ENCODE data around the gene FCN2.
"Not testable (repeated sequence)": the region's sequence is repeated elsewhere in the genome, so short reads cannot be mapped to it uniquely, and the experiment has no call there.

Gene FCN2

DNA sequence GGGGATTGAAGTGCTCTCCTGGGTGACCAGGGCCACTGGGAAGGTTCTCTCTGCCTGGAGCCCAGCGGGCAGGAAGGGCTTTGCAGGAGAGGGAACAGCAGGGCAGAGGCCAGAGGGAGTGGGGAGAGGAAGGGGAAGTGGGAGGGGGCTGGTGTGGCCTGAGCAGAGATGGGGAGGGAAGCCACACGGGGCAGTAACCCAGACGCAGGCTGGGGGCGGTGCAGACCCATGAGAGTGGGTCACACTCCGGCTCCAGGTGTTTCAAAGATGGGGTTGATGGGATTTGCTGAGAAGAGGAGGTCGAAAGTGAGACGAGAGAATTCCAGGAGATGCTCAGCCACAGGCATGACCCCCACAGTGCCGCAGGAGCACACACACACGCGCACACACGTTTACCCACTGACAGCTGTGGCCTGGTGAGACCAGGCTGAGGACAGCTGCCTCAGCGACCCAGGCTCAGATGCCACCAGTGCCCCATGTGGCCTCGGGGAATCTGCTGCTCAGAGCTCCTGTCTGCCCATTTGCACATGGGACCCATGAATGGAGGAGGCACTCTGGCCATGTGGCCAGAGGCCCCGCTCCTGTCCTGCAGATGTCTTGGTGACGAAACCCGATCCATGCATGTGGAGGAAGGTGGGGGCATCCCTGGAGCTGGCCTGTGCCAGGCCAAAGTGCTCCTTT, 32.7 kb upstream of the FCN2 start:
- no peak for DNase-seq

DNA sequence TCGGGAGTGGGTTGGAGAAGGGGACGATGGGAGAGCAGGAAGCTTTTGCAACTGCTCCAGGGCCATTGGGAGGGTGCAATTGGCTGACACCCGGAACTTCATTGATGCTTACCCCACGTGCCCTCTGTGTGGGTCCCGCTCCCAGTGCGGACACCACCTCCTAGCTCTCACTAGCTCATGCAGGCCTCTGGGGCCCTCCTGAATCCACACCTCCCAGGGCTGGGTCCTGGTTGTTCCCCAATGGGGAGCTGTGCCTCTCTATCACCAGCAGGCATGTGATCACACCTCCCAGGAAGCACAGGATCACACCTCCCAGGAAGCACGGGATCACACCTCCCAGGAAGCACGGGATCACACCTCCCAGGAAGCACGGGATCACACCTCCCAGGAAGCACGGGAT, 32.1 kb upstream of the FCN2 start:
- DNase-seq: no peak

DNA sequence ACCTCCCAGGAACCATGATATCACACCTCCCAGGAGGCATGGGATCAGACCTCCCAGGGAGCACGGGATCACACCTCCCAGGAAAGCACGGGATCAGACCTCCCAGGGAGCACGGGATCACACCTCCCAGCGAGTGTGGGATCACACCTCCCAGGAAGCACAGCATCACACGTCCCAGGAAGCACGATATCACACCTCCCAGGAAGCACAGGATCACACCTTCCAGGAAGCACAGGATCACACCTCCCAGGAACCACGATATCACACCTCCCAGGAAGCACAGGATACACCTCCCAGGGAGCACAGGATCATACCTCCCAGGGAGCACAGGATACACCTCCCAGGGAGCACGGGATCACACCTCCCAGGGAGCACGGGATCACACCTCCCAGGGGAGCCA, 30.0 kb upstream of the FCN2 start:
- DNase-seq: no peak

DNA sequence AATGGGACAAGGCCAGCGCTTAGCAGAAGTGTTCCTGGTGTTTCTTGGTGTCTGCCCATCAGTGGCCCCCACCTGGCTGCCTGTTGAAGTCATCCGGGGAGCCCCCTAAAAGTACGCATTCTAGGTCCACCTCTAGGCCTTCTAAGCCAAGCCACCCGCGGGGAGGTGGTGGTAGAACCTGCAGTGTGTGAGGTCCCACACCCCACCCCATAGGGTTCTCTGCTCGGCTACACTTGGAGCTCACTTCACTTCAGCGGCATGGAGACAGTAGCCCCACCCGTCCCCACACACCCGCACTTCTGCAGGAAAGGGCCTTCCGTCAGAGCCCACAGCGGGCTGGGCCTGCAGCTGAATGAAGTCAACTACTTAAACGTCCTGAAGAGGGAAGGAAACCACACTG, 29.6 kb upstream of the FCN2 start:
- no peak for DNase-seq

DNA sequence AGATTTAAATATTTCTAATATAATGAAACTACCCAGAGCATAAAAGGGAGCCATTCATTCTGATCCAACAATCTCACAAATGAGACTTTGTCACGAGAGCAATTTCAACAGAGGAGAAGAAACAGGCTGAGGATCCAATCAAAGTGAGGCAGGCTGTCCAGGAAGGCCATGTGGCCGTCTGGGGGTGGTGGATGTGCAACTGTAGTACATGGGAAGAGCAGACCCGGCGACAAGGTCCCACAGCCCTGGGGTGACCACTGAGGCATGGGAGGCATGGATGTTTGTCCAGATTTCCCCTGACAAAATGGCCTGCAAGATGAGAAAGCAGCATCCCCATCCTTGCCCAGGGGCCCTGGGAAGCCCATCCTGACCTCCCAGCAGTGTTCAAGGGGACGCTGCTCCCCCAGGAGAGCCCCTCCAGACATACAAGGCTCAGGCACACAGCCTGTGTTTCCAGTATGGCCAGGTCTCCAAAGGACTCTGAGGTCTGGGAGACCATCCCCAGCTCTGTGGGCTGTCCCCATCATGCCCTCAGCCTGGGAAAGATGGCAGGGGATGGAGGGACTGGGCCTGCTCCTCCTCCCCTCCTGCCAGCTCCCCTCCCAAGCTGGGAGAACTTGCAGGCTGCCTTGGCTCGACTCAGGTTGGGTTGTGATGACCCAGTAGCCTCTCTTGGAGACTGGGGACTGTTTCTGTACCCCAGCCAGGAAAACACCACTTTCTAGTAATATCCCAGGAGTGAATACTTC, 27.5 kb upstream of the FCN2 start:
- DNase-seq: no peak

DNA sequence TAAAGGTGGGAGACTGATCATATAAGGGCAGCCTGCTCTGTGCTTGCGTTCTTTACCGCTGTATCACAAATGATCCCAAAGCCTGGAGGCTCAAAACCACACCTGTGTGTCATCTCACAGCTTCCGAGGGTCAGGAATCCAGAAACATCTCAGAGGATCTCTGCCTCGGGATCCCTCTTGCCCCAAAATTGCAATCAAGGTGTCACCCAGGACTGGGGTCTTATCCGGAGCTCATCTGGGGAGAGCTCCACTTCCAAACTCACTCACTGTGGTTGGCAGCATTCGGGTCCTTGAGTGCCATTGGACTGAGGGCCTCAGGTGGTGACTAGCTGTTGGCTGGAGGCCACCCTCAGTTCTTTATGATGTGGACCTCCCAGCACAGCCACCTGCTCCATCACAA, 26.7 kb upstream of the FCN2 start:
- no peak for DNase-seq

DNA sequence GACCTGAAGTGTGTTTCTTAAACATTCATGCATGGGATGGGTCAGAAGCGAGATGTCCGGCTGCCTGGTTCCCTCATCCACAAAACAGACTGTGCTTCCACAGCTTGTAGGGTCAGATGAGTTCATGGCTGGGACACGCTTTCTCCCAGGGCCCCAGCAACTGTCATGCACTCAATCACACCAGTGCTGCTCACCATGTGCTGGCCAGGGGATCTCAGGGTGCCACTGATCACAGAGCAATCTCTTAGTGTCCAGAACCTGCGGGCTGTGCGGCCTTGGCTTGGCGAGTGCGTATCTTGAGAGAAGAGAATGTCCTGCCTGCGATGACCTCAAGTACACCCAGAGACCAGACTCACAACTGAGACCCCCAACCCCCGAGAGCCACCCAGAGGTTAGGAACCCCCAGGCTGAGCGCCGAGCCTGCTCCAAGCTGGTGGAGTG, 26.0 kb upstream of the FCN2 start:
- no peak for DNase-seq

DNA sequence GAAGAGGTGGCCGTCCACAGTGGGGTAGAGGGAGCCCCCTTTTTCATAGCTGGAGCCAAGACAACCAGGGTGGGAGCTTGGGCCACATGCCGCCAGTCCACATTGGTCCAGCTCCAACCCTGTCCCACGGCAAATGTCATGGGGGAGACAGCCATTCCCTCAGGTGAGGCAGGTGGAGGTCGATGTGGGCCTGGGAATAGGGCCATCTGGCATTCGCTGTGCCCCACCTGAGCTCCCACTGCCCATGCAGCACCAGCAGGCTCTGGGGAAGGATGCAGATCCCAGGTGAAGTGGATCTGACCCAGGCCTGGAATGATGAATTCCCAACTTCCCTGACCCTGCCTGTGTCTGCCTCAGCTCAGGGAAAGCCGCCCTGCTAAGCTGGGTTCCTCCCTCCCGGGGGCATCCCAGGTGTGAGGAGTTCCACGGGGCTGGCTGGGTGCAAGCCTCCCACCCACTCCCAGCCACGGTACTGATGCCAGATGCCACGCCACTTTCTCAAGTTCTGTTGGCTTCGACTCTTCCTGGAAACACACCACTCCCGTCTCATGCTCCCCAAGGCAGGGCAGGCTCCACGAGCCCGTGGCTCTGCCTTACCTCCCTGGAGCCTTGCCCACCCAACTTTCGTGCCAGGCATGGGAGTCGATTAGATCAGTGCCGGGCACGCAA, 25.2 kb upstream of the FCN2 start:
- DNase-seq: no peak

DNA sequence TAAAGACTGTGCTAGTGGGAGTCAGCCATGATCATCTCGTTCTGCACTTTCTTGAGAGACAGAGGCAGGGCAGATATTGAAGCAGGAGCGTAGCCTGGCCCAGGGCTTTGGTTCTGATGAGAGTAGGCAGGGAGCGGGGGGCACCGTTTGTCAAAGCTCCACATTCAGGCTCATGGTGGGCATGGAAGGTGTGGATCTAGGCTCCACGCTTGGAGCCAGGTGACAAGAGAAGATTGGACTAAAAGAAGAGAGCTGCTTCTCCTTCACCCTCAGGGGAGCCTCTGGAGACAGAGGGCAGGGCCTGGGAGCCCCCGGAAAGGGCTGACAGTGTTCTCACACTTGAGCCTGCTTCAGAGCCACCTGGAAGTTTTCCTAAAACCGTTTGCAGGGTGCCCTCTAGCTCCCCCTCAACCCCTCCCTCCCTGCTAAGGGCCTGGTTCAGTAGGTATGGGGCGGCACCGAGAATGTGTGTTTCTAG, 24.7 kb upstream of the FCN2 start:
- no peak for DNase-seq

DNA sequence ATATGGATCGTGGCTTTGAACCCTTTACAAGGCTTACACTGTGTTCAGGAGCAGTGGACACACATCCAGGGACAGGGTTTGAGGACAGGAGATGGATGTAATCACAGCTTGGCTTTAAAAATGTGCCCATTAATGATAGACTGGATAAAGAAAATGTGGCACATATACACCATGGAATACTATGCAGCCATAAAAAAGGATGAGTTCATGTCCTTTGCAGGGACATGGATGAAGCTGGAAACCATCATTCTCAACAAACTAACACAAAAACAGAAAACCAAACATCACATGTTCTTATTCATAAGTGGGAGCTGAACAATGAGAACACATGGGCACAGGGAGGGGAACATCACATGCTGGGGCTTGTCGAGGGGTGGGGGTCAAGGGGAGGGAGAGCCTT, 23.2 kb upstream of the FCN2 start:
- DNase-seq: not testable (repeated sequence)

DNA sequence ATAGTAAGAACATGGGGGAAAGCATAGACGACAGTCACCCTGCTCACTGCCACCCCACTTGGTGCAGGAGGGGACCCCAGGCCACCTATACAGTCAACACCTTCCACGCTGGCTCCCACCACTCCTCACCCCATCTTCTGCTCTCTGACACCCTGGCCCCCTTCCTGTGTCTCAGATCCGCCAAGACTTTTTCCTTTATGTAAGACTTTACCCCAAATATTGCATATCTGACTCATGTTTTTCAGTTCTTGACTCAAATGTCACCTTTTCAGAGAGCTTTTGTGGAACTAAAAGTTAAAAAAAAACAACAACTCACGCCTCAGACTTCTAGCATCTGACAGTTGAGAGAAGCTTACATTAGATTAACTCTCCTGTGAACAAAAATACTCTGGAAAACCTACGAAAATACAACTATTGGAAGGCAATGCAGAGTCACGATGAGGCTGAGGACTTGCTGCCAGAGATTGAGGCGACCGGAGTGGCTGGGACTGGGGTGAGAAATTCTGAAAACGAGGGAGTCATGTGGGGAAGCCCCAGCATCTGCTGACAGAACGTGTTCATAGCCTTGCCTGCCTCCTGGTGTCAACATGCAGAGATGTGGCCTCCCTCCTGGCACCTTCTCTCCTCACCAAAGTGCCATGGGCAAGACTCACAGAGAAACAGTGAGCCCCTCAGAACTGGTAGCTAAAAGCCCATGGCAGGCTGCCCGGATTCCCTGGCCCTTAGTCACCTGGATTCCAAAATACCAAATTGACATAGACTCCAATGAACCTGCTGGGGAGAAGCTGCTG, 22.4 kb upstream of the FCN2 start:
- no peak for DNase-seq

DNA sequence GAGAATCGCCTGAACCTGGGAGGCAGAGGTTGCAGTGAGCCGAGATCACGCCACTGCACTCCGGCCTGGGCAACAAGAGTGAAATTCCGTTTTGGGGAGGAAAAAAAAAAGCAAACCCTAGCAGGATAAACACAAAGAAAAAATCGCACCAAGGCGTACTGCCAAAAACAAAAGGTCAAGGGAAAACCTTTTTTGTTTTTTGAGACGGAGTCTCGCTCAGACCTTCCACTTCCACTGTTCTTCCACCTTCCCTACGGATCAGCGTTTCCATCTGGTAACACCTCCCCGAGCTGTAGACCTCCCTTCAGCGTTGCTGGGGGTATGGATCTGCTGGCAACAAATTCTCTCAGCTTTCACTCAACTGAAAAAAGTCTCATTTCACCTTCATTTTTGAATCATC, 20.1 kb upstream of the FCN2 start:
- no peak for DNase-seq

DNA sequence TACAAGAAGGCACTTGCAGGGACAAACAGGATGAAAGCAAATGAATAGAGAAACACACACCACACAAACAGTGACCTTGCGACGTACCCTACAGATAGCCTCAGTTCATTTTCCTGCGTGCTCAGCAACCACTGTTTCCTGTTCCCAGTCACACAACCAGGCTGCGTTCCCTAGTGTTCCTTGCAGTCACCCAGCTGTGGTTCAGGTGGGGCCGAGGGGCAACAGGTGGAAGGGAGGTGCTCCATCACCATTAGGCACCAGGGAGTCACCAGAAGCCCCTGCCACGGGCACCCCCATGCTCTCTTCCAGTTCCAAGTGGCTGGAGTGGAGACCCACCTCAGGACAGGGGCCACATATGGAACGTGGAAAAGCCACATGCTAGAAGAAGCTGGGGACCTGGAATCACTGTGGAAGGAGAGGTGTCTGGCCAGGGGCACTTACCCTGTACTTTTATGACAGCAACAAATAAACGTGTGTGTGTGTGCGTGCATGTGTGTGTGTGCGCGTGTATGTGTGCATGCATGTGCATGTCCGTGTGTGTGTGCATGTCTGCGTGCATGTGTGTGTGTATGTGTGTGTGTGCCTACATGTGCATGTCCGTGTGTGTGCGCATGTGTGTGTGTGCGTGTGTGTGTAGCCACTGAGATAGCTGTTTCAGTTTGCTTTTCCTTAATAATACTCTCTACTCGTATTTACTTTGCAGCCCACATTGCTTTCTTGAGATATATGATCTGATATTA, 18.8 kb upstream of the FCN2 start:
- DNase-seq: no peak

DNA sequence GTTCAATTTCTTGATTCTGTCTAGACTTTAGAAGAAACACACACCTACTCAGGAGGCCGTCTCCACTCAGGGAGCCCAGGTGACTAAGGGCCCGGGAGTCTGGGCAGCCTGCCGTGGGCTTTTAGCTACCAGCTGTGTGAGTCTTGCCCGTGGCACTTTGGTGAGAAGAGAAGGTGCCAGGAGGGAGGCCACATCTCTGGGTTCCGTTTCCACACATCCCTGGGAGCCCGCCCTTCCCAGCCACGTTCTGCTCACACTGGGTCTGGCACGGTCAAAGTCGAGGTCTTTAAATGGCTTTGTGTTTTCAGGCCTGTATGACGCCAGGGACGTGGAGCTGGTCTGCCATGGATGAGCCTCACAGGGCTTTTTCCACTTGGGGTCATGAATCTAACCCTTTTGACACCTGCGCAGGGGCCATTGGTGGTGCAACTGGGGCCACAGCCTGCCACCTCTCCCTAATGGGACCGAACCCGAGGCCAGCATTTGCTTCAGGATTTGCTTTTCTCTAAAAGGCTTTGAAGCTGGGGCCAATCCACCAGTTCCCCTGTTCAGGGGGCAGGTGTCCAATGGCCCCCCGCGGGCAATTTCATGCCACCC, 17.2 kb upstream of the FCN2 start:
- DNase-seq: no peak

DNA sequence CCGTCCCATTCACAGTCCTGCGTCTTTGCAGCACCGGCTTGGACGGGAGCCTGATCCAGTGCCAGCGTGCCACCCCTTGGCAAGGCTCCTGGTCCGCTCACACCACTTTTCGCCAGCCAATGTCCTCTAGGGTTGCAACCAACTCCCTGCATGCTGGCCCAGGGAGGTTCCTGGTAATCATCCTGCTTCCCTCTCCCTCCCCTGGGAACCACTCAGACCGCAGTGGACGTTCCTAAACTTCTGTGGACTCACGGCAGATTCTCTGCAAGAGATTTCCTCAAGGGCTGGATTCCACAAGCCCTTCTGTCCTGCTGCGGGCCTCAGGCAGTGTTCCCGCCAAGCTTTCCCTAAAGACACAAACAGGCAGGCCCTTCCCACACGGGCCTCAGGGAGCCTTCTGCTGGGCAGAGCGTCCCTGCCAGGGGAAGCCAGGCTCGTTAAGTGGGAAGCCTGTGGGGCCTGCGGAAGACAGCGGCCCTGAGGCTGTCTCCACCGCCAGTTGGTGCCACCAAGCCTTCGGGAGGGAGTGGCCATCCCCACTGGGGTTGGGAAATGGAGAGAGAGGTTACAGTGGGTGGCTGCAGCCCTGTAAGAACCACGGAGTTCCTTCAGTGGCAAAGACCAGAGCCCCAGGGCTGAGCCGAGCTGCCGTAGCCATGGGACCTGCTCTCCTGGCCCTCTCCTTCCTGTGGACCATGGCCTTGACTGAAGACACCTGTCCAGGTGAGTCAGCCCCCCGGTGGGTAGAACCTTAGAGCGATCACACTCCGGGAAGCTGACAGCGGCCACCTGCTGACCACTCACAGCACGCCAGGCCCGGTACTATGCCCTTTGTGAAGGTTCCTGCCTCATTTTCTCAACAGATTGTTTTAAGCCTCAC, 16.4 kb upstream of the FCN2 start:
- no peak for DNase-seq

DNA sequence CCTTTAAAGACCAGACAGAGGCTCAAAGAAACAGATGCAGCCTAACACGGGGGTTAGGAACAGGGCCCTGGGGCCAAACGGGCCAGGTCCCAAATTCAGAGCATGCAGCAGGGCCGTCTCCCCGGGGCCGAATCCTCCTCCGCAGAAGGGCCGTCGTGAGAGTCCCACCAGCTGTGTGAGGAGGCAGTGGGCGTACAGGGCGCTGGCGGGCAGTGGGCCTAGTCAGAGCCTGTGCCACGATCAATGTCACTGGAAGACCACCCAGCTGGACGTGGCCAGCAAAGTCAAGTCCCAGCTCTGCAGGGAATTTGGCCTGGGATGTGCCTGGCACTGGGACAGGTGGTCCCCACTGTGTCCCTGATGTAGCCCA, 15.8 kb upstream of the FCN2 start:
- no peak for DNase-seq

DNA sequence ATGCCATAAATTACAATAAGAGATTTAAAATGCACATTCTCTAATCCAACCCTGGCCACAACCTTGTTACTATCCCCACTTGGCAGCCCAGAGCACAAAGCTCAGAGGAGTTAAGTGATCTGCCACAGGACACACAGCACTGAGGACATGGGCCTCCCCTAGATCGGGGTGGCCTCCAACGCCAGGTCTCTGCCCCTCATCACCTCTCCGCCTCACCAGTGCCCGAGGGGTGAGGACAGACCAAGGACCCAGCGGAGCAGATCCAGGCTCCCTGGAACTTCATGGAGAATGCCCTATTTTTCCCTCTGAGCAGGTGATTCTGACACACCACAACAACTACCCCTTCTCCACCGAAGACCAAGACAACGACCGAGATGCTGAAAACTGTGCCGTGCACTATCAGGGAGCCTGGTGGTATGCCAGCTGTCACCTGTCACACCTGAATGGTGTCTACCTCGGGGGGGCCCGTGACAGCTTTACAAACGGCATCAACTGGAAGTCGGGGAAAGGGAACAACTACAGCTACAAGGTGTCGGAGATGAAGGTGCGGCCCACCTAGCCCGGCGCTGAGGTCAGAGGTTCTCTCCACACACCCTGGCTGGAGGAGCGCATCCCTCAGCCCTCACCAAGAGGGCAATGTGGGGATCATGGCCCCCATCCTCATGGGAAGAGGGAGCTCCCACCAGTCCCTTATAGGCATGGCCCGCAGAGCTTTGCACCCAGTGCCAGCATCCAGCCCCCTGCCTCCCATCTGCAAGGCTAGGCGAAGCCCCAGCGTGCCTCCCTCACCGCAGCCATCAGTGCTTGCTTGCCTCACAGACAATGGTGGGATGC, 12.5 kb upstream of the FCN2 start:
- DNase-seq: no peak

DNA sequence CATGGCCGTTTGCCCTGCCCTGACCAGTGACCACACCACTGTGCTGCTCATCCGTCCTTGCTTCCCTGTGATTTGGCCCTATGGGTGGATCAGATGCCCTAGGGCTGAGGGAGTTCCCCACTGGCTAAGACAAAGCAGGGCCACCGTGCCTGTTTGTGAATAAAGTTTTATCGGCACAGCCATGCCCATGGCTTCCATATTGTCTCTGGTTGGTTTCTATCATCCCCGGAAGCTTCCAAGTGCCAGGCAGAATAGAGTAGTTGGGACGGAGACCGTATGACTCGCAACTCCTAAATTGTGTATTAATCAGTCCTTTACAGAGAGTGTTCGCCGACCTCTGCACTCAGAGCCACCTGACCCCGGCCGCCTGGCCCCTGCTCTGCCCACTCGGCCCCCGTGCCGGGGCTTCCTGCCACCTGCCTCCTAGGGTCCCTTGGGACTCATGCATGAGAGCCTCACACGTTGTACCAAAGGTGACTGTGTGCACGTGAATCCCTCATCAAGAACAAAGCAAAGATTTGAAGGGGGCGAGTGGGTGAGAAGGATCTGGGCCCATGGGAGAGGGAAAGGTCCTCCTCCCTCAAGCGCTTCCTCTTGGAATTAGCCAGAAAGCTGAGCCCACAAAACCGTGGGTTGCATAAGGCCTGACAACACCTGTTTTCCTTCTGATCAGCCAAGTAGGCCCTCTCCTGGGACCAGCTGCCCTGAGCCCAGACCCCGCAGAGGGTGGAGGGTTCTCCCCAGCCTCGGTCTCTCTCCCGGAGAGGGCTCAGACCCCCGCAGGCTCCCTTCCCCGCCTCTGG, 11.7 kb upstream of the FCN2 start:
- DNase-seq: no peak
